ENCODE measurements around the gene TMEM219.

- TF ChIP-seq GATA2 (IDR thresholded peaks at IDR 0.05; ENCODE audit: low read depth, low read length) (no peak), GATA3 (IDR thresholded peaks at IDR 0.05; ENCODE audit: low read depth, low read length) (no peak)
Measured at GRCh38 chr16:29978081-29978480, 16.2 kb downstream of the TMEM219 start.

Data from SH-SY5Y (cell line).